ENCODE results near the gene ST13.
A peak's percentile ranks its signal among the peaks of the same experiment; 100 is the strongest.
"Not testable (repeated sequence)": the region's sequence is repeated elsewhere in the genome, so short reads cannot be mapped to it uniquely, and the experiment has no call there.

Gene ST13

GRCh38 chr22:40856513-40857308, at the start of gene ST13, which contains the start of gene XPNPEP3:
Gene ST13, minus strand, starts transcription at chr22:40856639. Its CDS starts 99 bp downstream, at chr22:40856540.
Gene XPNPEP3, plus strand, starts transcription at chr22:40857148. Its CDS starts 34 bp downstream, at chr22:40857182.
- Mint-ChIP-seq H3K4me3 (peak within 1 kb of the TSS; percentile 99), H3K36me3 (peaks cover 8% of the 10 kb centered on the region), H3K9me3 (ENCODE audit: low read depth) (no peaks in the 10 kb centered on the region), H3K4me1 (ENCODE audit: low read depth) (peaks cover 54% of the 10 kb centered on the region), H3K27ac (peak within 1 kb of the TSS; percentile 100), H3K27me3 (no peaks in the 10 kb centered on the region)

GRCh38 chr22:40904101-40904500, 47.7 kb upstream of the ST13 start:
- Mint-ChIP-seq H3K36me3 (peaks cover 3% of the 10 kb centered on the region), H3K9me3 (ENCODE audit: low read depth) (no peaks in the 10 kb centered on the region), H3K4me3 (no peak overlapping the region), H3K27ac (no peak overlapping the region), H3K27me3 (no peaks in the 10 kb centered on the region), H3K4me1 (ENCODE audit: low read depth) (peaks cover 3% of the 10 kb centered on the region)

- Mint-ChIP-seq H3K4me1 (ENCODE audit: low read depth) (peaks cover 6% of the 10 kb centered on the region), H3K36me3 (no peaks in the 10 kb centered on the region), H3K9me3 (ENCODE audit: low read depth) (no peaks in the 10 kb centered on the region), H3K27me3 (no peaks in the 10 kb centered on the region), H3K4me3 (peak overlapping the region; percentile 35), H3K27ac (peak overlapping the region; percentile 86)
Measured at GRCh38 chr22:40898850-40899357, 42.5 kb upstream of the ST13 start.

GRCh38 chr22:40894417-40894816, 38.0 kb upstream of the ST13 start:
- H3K27ac Mint-ChIP-seq = no peak overlapping the region
- H3K4me3 Mint-ChIP-seq = no peak overlapping the region
- no peaks in the 10 kb centered on the region for H3K36me3 Mint-ChIP-seq
- peaks cover 6% of the 10 kb centered on the region for H3K4me1 Mint-ChIP-seq (ENCODE audit: low read depth)
- H3K9me3 Mint-ChIP-seq (ENCODE audit: low read depth) = no peaks in the 10 kb centered on the region
- H3K27me3 Mint-ChIP-seq = no peaks in the 10 kb centered on the region

GRCh38 chr22:40890881-40891280, 34.4 kb upstream of the ST13 start:
- no peak overlapping the region for H3K4me3 Mint-ChIP-seq
- H3K27me3 Mint-ChIP-seq = no peaks in the 10 kb centered on the region
- no peaks in the 10 kb centered on the region for H3K9me3 Mint-ChIP-seq (ENCODE audit: low read depth)
- no peak overlapping the region for H3K27ac Mint-ChIP-seq
- H3K36me3 Mint-ChIP-seq = peaks cover 5% of the 10 kb centered on the region
- H3K4me1 Mint-ChIP-seq (ENCODE audit: low read depth) = no peaks in the 10 kb centered on the region

- Mint-ChIP-seq H3K9me3 (ENCODE audit: low read depth) (no peaks in the 10 kb centered on the region), H3K36me3 (peaks cover 5% of the 10 kb centered on the region), H3K4me3 (no peak overlapping the region), H3K27me3 (no peaks in the 10 kb centered on the region), H3K27ac (no peak overlapping the region), H3K4me1 (ENCODE audit: low read depth) (no peaks in the 10 kb centered on the region)
Measured at GRCh38 chr22:40889116-40889515, 32.7 kb upstream of the ST13 start.

GRCh38 chr22:40878922-40879321, 22.5 kb upstream of the ST13 start:
- H3K27ac Mint-ChIP-seq = no peak overlapping the region
- H3K4me3 Mint-ChIP-seq = no peak overlapping the region
- no peaks in the 10 kb centered on the region for H3K9me3 Mint-ChIP-seq (ENCODE audit: low read depth)
- H3K4me1 Mint-ChIP-seq (ENCODE audit: low read depth) = no peaks in the 10 kb centered on the region
- peaks cover 8% of the 10 kb centered on the region for H3K36me3 Mint-ChIP-seq
- no peaks in the 10 kb centered on the region for H3K27me3 Mint-ChIP-seq

- no peaks in the 10 kb centered on the region for H3K4me1 Mint-ChIP-seq (ENCODE audit: low read depth)
- no peaks in the 10 kb centered on the region for H3K27me3 Mint-ChIP-seq
- peaks cover 8% of the 10 kb centered on the region for H3K36me3 Mint-ChIP-seq
- H3K27ac Mint-ChIP-seq = no peak overlapping the region
- no peaks in the 10 kb centered on the region for H3K9me3 Mint-ChIP-seq (ENCODE audit: low read depth)
- H3K4me3 Mint-ChIP-seq = no peak overlapping the region
Measured at GRCh38 chr22:40877488-40877887, 21.0 kb upstream of the ST13 start.

- Mint-ChIP-seq H3K36me3 (peaks cover 7% of the 10 kb centered on the region), H3K4me1 (ENCODE audit: low read depth) (no peaks in the 10 kb centered on the region), H3K9me3 (ENCODE audit: low read depth) (no peaks in the 10 kb centered on the region), H3K4me3 (no peak overlapping the region), H3K27me3 (no peaks in the 10 kb centered on the region), H3K27ac (no peak overlapping the region)
Measured at GRCh38 chr22:40876907-40877306, 20.5 kb upstream of the ST13 start.

GRCh38 chr22:40875111-40875510, 18.7 kb upstream of the ST13 start:
- Mint-ChIP-seq H3K4me3 (no peak overlapping the region), H3K4me1 (ENCODE audit: low read depth) (no peaks in the 10 kb centered on the region), H3K9me3 (ENCODE audit: low read depth) (no peaks in the 10 kb centered on the region), H3K36me3 (peaks cover 4% of the 10 kb centered on the region), H3K27me3 (no peaks in the 10 kb centered on the region), H3K27ac (no peak overlapping the region)

- Mint-ChIP-seq H3K27me3 (no peaks in the 10 kb centered on the region), H3K27ac (no peak overlapping the region), H3K4me3 (no peak overlapping the region), H3K4me1 (ENCODE audit: low read depth) (no peaks in the 10 kb centered on the region), H3K9me3 (ENCODE audit: low read depth) (no peaks in the 10 kb centered on the region), H3K36me3 (peaks cover 4% of the 10 kb centered on the region)
Measured at GRCh38 chr22:40874016-40874415, 17.6 kb upstream of the ST13 start.

- not testable (repeated sequence) for H3K27me3 Mint-ChIP-seq; H3K4me3 Mint-ChIP-seq; H3K9me3 Mint-ChIP-seq (ENCODE audit: low read depth); H3K27ac Mint-ChIP-seq; H3K36me3 Mint-ChIP-seq
- peaks cover 24% of the 10 kb centered on the region for H3K4me1 Mint-ChIP-seq (ENCODE audit: low read depth)
Measured at GRCh38 chr22:40868379-40868778, 11.9 kb upstream of the ST13 start.

- no peak overlapping the region for H3K27ac Mint-ChIP-seq
- no peaks in the 10 kb centered on the region for H3K27me3 Mint-ChIP-seq
- no peaks in the 10 kb centered on the region for H3K9me3 Mint-ChIP-seq (ENCODE audit: low read depth)
- no peak overlapping the region for H3K4me3 Mint-ChIP-seq
- peaks cover 34% of the 10 kb centered on the region for H3K4me1 Mint-ChIP-seq (ENCODE audit: low read depth)
- H3K36me3 Mint-ChIP-seq = peaks cover 4% of the 10 kb centered on the region
Measured at GRCh38 chr22:40867109-40867508, 10.7 kb upstream of the ST13 start.

- H3K4me3 Mint-ChIP-seq = no peak overlapping the region
- H3K27me3 Mint-ChIP-seq = no peaks in the 10 kb centered on the region
- peaks cover 11% of the 10 kb centered on the region for H3K36me3 Mint-ChIP-seq
- H3K9me3 Mint-ChIP-seq (ENCODE audit: low read depth) = no peaks in the 10 kb centered on the region
- H3K27ac Mint-ChIP-seq = no peak overlapping the region
- peaks cover 55% of the 10 kb centered on the region for H3K4me1 Mint-ChIP-seq (ENCODE audit: low read depth)
Measured at GRCh38 chr22:40862537-40862936, 6.1 kb upstream of the ST13 start.

- H3K36me3 Mint-ChIP-seq = peaks cover 11% of the 10 kb centered on the region
- peaks cover 56% of the 10 kb centered on the region for H3K4me1 Mint-ChIP-seq (ENCODE audit: low read depth)
- peak within 1 kb of the TSS; percentile 68 for H3K27ac Mint-ChIP-seq
- H3K9me3 Mint-ChIP-seq (ENCODE audit: low read depth) = no peaks in the 10 kb centered on the region
- peak within 1 kb of the TSS; percentile 27 for H3K4me3 Mint-ChIP-seq
- H3K27me3 Mint-ChIP-seq = no peaks in the 10 kb centered on the region
Measured at GRCh38 chr22:40862013-40862412, 5.6 kb upstream of the ST13 start, which contains the start of gene DNAJB7. Gene DNAJB7, minus strand, starts transcription at chr22:40862113. Its CDS starts 119 bp downstream, at chr22:40861994.

Data from activated naive CD8-positive, alpha-beta T cell (primary cell).